ENCODE measurements around the gene ACVR2B.

GRCh38 chr3:38482951-38483350, 29.3 kb downstream of the ACVR2B start:
- no peak for TF ChIP-seq SIN3A (IDR thresholded peaks at IDR 0.05; ENCODE audit: borderline replicate concordance, insufficient read depth, low read length)
- TF ChIP-seq REST (IDR thresholded peaks at IDR 0.05; ENCODE audit: insufficient read depth in 1 of 2, low read depth in 2 of 2, low read length in 2 of 2): no peak

Measured in PFSK-1 (cell line).